ENCODE data around the gene CLEC20A. TPM values are rescaled to one million over a fixed set of nuclear protein-coding genes. Genes with fewer than 3 reads are reported as not detected.

Gene CLEC20A
- total and polyA plus RNA-seq, 8 donors = 0.13 to 0.54 (median 0.41) TPM; not detected in 4

DNA sequence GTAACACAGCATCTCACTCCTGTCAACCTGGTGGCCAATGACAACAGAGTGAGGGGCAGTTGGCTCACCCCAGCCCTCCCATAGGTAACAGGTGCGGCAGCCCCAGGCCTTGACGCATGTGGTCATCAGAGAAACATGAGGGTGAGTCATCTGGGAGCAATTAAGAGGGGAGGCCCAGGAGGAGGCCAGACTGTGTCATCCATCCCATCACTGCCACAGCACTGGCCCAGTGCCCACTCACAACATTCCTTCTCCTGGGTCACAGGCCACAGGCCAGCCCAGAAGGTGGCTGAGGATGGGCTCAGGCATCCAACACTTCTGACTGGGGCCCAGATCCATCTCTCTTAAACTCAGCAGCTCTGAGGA is 33.3 kb upstream of the CLEC20A start:
- intact Hi-C loops (cut with DNase I) = loop anchor here in 1 of 2 donors (10.0 kb wide), 1 partner anchor 475 kb away; no protein-coding TSS in a partner anchor
- no peak overlapping the region for H3K4me3 ChIP-seq
- no peaks in the 10 kb centered on the region for H3K27me3 ChIP-seq
- no peaks in the 10 kb centered on the region for H3K36me3 ChIP-seq
- no peaks in the 10 kb centered on the region for H3K9me3 ChIP-seq
- H3K4me1 ChIP-seq = peaks cover 0 to 4% of the 10 kb centered on the region in 2 donors
- DNase-seq = no peak
- no peak for ATAC-seq
- TF ChIP-seq CTCF (IDR thresholded peaks at IDR 0.05) = no peak
- no peak overlapping the region for H3K27ac ChIP-seq

- peaks cover 0 to 4% of the 10 kb centered on the region in 2 donors for H3K4me1 ChIP-seq
- no peaks in the 10 kb centered on the region for H3K27me3 ChIP-seq
- H3K9me3 ChIP-seq = no peaks in the 10 kb centered on the region
- TF ChIP-seq CTCF (IDR thresholded peaks at IDR 0.05) = no peak
- ATAC-seq (no peak), DNase-seq (no peak)
- no peak overlapping the region for H3K4me3 ChIP-seq
- intact Hi-C loops (cut with DNase I) = loop anchor here in 1 of 2 donors (10.0 kb wide), 1 partner anchor 475 kb away; no protein-coding TSS in a partner anchor
- no peaks in the 10 kb centered on the region for H3K36me3 ChIP-seq
- H3K27ac ChIP-seq = no peak overlapping the region
Observed at GRCh38 chr1:178529364-178530036, 32.7 kb upstream of the CLEC20A start.

DNA sequence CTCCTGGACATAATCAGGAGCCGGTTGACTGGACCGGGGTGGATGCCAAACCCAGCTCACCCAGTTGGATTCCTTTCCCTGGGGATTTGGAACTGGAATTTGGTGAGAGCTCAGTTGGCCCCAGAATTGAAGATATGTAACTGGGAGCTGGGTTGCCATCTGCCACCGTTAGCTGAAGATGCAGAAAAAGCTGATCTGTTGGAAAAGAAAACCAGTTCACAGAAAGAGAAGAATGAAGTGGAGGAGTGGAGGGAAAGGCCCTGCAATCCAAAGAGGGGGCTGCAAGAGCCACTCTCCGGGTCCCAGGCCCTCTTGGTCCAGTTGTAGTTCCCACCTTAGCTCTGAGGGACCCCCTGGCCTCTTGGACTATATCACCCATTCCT is 32.2 kb upstream of the CLEC20A start:
- H3K9me3 ChIP-seq = no peaks in the 10 kb centered on the region
- no peak for ATAC-seq
- intact Hi-C loops (cut with DNase I) = no loop called here
- no peaks in the 10 kb centered on the region for H3K36me3 ChIP-seq
- no peak overlapping the region for H3K4me3 ChIP-seq
- H3K27ac ChIP-seq = no peak overlapping the region
- no peaks in the 10 kb centered on the region for H3K27me3 ChIP-seq
- no peak for DNase-seq
- no peak for TF ChIP-seq CTCF (IDR thresholded peaks at IDR 0.05)
- peaks cover 0 to 4% of the 10 kb centered on the region in 2 donors for H3K4me1 ChIP-seq

DNA sequence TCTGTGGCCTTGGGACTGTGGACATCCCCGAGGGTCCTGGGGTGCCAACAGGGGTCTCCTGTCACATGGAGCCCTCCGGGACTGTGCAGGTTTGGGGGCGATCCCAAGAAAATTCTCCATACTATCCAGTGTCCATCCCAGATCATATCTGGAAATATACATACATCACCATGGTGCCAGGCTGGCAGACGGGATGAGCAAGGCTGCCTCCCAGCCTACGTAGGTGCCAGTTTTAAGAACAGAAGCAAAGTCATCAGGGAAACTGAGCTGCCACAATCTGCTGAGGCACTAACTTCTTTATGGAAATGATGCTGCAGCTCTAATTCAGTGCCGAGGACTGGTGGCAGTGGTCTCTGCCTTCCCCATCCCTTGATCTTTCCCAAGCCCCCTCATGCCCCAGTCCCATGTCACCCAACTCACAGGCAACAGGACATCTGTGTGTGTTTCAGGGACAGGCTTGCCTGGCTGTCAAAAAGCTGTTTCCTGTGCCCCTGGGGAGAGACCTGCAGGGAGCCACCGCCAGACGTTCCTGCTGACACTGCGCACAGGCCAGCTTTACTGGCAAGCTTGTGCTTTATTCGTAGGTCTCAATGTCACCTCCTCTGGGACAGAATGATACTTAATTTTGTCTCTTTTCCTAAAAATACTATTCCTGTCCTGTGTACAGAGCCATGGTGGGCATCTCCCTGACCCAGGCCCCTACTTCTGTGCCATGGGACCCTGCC is 31.6 kb upstream of the CLEC20A start:
- no peak for ATAC-seq

More for the DNA sequence above, 31.6 kb upstream of the CLEC20A start:
- Histone ChIP-seq H3K36me3 (no peaks in the 10 kb centered on the region), H3K4me1 (peaks cover 0 to 4% of the 10 kb centered on the region in 2 donors), H3K4me3 (no peak overlapping the region), H3K27me3 (no peaks in the 10 kb centered on the region), H3K9me3 (no peaks in the 10 kb centered on the region), H3K27ac (no peak overlapping the region)
- DNase-seq = no peak
- intact Hi-C loops (cut with DNase I) = no loop called here
- TF ChIP-seq CTCF (IDR thresholded peaks at IDR 0.05) = no peak
